HEK293 (cell line): ENCODE results near the gene KDM3B.

Source experiments
- CTCF ChIA-PET: fragments of 350-600 bp; formaldehyde crosslinking; extraction: SDS; loops from one replicate; lab custom pipeline; 2021; ENCODE audit warnings: antibody characterized with exemption; lab: Yijun Ruan, JAX
- POLR2A ChIA-PET: fragments of 300-600 bp; formaldehyde crosslinking; extraction: SDS; loops from one replicate; lab custom pipeline; 2020; ENCODE audit warnings: antibody characterized with exemption, inconsistent platforms; lab: Yijun Ruan, JAX
- H3K27ac ChIP-seq: fragments of 200-500 bp; sonication (Bioruptor generic); 2 replicates; pipeline ENCODE4 v1.5.1; 2014; ENCODE audit warnings: low read depth, low read length, control low read depth, inconsistent platforms; ENCODE audit errors: extremely low read depth
- H3K36me3 ChIP-seq, 2 experiments: fragments of 200-500 bp in 1 of 2; sonication (Bioruptor generic) in 1 of 2; 1 replicate in 1 of 2; 2 replicates in 1 of 2; pipeline ENCODE4 v1.5.1; 2014 to 2017; ENCODE audit warnings: inconsistent platforms in 2 of 2, low read length in 2 of 2; ENCODE audit not compliant: control insufficient read depth in 2 of 2, insufficient read depth in 1 of 2
- H3K4me1 ChIP-seq: fragments of 200-500 bp; sonication (Bioruptor generic); 2 replicates; pipeline ENCODE4 v1.5.1; 2014; ENCODE audit warnings: mild to moderate bottlenecking, low read length, inconsistent platforms; ENCODE audit not compliant: control insufficient read depth, insufficient read depth
- H3K4me3 ChIP-seq: 2 replicates; pipeline ENCODE4 v1.5.1; 2011; ENCODE audit warnings: low read depth, mild to moderate bottlenecking, control low read depth, low read length, moderate library complexity
- H3K9me3 ChIP-seq: fragments of 200-500 bp; sonication (Bioruptor generic); 2 replicates; pipeline ENCODE4 v1.5.1; 2014; ENCODE audit warnings: low read depth, low read length, inconsistent platforms; ENCODE audit not compliant: control insufficient read depth, insufficient read depth
- EGR2 ChIP-seq: fragments of 450-650 bp; formaldehyde crosslinking; IDR thresholded peaks from 2 replicates; pipeline ENCODE4 v1.5.1; 2016; ENCODE audit warnings: low read depth, missing biosample characterization, missing genetic modification characterization
- GLIS2 ChIP-seq: fragments of 450-650 bp; formaldehyde crosslinking; IDR thresholded peaks from 2 replicates; pipeline ENCODE4 v1.5.1; 2016; ENCODE audit warnings: missing biosample characterization, missing genetic modification characterization
- KLF1 ChIP-seq: fragments of 450-650 bp; formaldehyde crosslinking; IDR thresholded peaks from 2 replicates; pipeline ENCODE4 v1.5.1; 2016; ENCODE audit warnings: missing biosample characterization, missing genetic modification characterization
- KLF7 ChIP-seq: fragments of 450-650 bp; formaldehyde crosslinking; IDR thresholded peaks from 2 replicates; pipeline ENCODE4 v1.5.1; 2016; ENCODE audit warnings: missing biosample characterization, missing genetic modification characterization, borderline replicate concordance
- KLF9 ChIP-seq: fragments of 450-650 bp; formaldehyde crosslinking; IDR thresholded peaks from 2 replicates; pipeline ENCODE4 v1.5.1; 2016; ENCODE audit warnings: missing biosample characterization, missing genetic modification characterization, low read depth
- SALL2 ChIP-seq: fragments of 450-650 bp; formaldehyde crosslinking; IDR thresholded peaks from 2 replicates; pipeline ENCODE4 v1.5.0; 2017; ENCODE audit warnings: missing biosample characterization, mild to moderate bottlenecking, missing genetic modification characterization, borderline replicate concordance
- SCRT1 ChIP-seq: fragments of 450-650 bp; formaldehyde crosslinking; IDR thresholded peaks from 2 replicates; pipeline ENCODE4 v1.5.1; 2016; ENCODE audit warnings: missing biosample characterization, missing genetic modification characterization, borderline replicate concordance
- SP7 ChIP-seq: fragments of 450-650 bp; formaldehyde crosslinking; IDR thresholded peaks from 2 replicates; pipeline ENCODE4 v1.5.1; 2016; ENCODE audit warnings: missing biosample characterization, missing genetic modification characterization
- YY1 ChIP-seq: fragments of 450-650 bp; formaldehyde crosslinking; IDR thresholded peaks from 2 replicates; pipeline ENCODE4 v1.5.1; 2018; ENCODE audit warnings: missing biosample characterization, missing genetic modification characterization
- ZNF10 ChIP-seq: fragments of 450-650 bp; formaldehyde crosslinking; IDR thresholded peaks from 2 replicates; pipeline ENCODE4 v1.5.1; 2017; ENCODE audit warnings: missing biosample characterization, missing genetic modification characterization
- ZNF221 ChIP-seq: fragments of 450-650 bp; formaldehyde crosslinking; IDR thresholded peaks from 2 replicates; pipeline ENCODE4 v1.5.1; 2017; ENCODE audit warnings: missing biosample characterization, missing genetic modification characterization, borderline replicate concordance
- ZNF335 ChIP-seq: fragments of 450-650 bp; formaldehyde crosslinking; conservative IDR thresholded peaks from 2 replicates; pipeline ENCODE4 v1.5.1; 2016; ENCODE audit warnings: missing biosample characterization, missing genetic modification characterization
- ZNF37A ChIP-seq: fragments of 450-650 bp; IDR thresholded peaks from 2 replicates; pipeline ENCODE4 v1.5.1; 2018; ENCODE audit warnings: missing biosample characterization, missing genetic modification characterization
- ZNF548 ChIP-seq: fragments of 450-650 bp; formaldehyde crosslinking; IDR thresholded peaks from 2 replicates; pipeline ENCODE4 v1.5.1; 2016; ENCODE audit warnings: missing biosample characterization, missing genetic modification characterization
- ZNF571 ChIP-seq: fragments of 450-650 bp; formaldehyde crosslinking; IDR thresholded peaks from 2 replicates; pipeline ENCODE4 v1.5.0; 2017; ENCODE audit warnings: missing biosample characterization, missing genetic modification characterization
- ZNF623 ChIP-seq: fragments of 450-650 bp; formaldehyde crosslinking; IDR thresholded peaks from 2 replicates; pipeline ENCODE4 v1.5.1; 2016; ENCODE audit warnings: missing biosample characterization, missing genetic modification characterization
- ZNF792 ChIP-seq: fragments of 450-650 bp; formaldehyde crosslinking; IDR thresholded peaks from 2 replicates; pipeline ENCODE4 v1.5.1; 2016; ENCODE audit warnings: missing biosample characterization, missing genetic modification characterization
- ZNF837 ChIP-seq: fragments of 450-650 bp; formaldehyde crosslinking; IDR thresholded peaks from 2 replicates; pipeline ENCODE4 v1.5.1; 2016; ENCODE audit warnings: missing biosample characterization, missing genetic modification characterization
- TF ChIP-seq, protein P1 (sequence below): fragments of 450-650 bp; formaldehyde crosslinking; IDR thresholded peaks from 2 replicates; pipeline ENCODE4 v1.5.1; 2017; ENCODE audit warnings: missing biosample characterization, missing genetic modification characterization
- TF ChIP-seq, protein P2 (sequence below): fragments of 450-650 bp; formaldehyde crosslinking; IDR thresholded peaks from 2 replicates; pipeline ENCODE4 v1.5.1; 2016; ENCODE audit warnings: missing biosample characterization, missing genetic modification characterization
- TF ChIP-seq, protein P3 (sequence below): fragments of 450-650 bp; formaldehyde crosslinking; IDR thresholded peaks from 2 replicates; pipeline ENCODE4 v1.5.1; 2016; ENCODE audit warnings: missing biosample characterization, missing genetic modification characterization
- TF ChIP-seq, protein P4 (sequence below): fragments of 450-650 bp; formaldehyde crosslinking; IDR thresholded peaks from 2 replicates; pipeline ENCODE4 v1.5.1; 2017; ENCODE audit warnings: missing biosample characterization, missing genetic modification characterization
- TF ChIP-seq, protein P5 (sequence below): fragments of 450-650 bp; formaldehyde crosslinking; IDR thresholded peaks from 2 replicates; pipeline ENCODE4 v1.5.1; 2017; ENCODE audit warnings: missing biosample characterization, missing genetic modification characterization
- TF ChIP-seq, protein P6 (sequence below): fragments of 450-650 bp; formaldehyde crosslinking; IDR thresholded peaks from 2 replicates; pipeline ENCODE4 v1.5.1; 2016; ENCODE audit warnings: missing biosample characterization, missing genetic modification characterization, low read depth

KDM3B gene

DNA sequence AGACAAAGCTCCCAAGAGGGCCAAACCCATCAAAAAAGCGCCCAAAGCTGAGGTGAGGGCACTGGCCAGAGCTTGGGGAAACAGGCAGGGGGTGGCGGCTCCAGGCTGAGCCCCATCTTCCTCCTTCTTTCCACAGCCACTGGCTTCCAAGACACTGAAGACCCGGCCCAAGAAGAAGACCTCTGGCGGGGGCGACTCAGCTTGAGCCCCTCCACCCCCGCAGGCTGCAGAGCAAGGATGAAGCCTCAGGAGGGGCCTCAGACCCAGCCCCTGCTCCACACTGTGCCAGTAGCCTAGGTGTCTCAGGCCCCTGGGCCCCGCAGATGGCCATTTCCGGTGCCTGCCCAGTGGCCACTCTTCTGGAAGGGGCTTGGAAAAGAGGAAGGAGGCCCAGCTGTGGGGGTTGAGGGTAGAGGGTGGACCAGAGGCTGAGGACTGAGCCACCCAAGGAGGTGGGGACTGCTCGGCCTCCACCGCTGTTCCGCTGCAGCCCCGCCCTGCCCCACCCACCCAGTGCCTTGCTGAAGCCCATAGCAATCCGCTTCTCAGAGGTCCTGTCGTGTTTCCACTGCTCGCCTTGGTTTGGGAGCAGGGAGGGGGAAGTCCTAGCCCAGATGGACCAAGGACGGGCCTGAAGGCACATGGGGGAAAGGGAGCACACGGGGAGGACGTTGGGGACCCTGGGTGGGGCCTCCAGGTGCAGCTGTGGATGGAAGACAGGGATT is 93.2 kb downstream of the KDM3B start:
- ChIA-PET CTCF (interaction anchor here (0.8 to 0.9 kb wide), 2 partner anchors 57 to 93 kb away, joined by 3 read pairs; partner anchors contain the start of gene KDM3B), POLR2A (interaction anchor here (1.3 kb wide), 1 partner anchor 19 kb away, joined by 4 read pairs; the partner anchor contains the start of gene EGR1)
- Histone ChIP-seq H3K27ac (no peak overlapping the region), H3K4me1 (0 out of 2 replicates have a peak, but pooled peaks cover 2% of the 10 kb centered on the region), H3K4me3 (no peak overlapping the region), H3K9me3 (no peaks in the 10 kb centered on the region), H3K36me3 (peaks cover 0 to 30% of the 10 kb centered on the region in 2 experiments; a peak in 2 of 3 replicates)
- TF ChIP-seq KLF9 (tag by site-specific recombination) (0 out of 2 replicates have a peak, but pooled peaks have one; percentile 36), EGR2 (tag by site-specific recombination) (0 out of 2 replicates have a peak, but pooled peaks have one; percentile 14), ZNF623 (tag by site-specific recombination) (no peak), ZNF792 (tag by site-specific recombination) (no peak), SALL2 (tag by site-specific recombination) (no peak), YY1 (tag by site-specific recombination) (no peak), ZNF37A (tag by site-specific recombination) (no peak), ZNF10 (tag by site-specific recombination) (no peak), KLF7 (tag by site-specific recombination) (0 out of 2 replicates have a peak, but pooled peaks have one; percentile 34), SCRT1 (tag by site-specific recombination) (no peak), ZNF548 (no peak), ZNF221 (tag by site-specific recombination) (no peak), KLF1 (tag by site-specific recombination) (peak; percentile 93), SP7 (tag by site-specific recombination) (no peak), GLIS2 (no peak), ZNF335 (tag by site-specific recombination) (no peak), ZNF571 (tag by site-specific recombination) (no peak), ZNF837 (tag by site-specific recombination) (no peak)
- TF ChIP-seq, protein P1, sequence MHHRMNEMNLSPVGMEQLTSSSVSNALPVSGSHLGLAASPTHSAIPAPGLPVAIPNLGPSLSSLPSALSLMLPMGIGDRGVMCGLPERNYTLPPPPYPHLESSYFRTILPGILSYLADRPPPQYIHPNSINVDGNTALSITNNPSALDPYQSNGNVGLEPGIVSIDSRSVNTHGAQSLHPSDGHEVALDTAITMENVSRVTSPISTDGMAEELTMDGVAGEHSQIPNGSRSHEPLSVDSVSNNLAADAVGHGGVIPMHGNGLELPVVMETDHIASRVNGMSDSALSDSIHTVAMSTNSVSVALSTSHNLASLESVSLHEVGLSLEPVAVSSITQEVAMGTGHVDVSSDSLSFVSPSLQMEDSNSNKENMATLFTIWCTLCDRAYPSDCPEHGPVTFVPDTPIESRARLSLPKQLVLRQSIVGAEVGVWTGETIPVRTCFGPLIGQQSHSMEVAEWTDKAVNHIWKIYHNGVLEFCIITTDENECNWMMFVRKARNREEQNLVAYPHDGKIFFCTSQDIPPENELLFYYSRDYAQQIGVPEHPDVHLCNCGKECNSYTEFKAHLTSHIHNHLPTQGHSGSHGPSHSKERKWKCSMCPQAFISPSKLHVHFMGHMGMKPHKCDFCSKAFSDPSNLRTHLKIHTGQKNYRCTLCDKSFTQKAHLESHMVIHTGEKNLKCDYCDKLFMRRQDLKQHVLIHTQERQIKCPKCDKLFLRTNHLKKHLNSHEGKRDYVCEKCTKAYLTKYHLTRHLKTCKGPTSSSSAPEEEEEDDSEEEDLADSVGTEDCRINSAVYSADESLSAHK (tag by site-specific recombination), result no peak
- TF ChIP-seq, protein P2, sequence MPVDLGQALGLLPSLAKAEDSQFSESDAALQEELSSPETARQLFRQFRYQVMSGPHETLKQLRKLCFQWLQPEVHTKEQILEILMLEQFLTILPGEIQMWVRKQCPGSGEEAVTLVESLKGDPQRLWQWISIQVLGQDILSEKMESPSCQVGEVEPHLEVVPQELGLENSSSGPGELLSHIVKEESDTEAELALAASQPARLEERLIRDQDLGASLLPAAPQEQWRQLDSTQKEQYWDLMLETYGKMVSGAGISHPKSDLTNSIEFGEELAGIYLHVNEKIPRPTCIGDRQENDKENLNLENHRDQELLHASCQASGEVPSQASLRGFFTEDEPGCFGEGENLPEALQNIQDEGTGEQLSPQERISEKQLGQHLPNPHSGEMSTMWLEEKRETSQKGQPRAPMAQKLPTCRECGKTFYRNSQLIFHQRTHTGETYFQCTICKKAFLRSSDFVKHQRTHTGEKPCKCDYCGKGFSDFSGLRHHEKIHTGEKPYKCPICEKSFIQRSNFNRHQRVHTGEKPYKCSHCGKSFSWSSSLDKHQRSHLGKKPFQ (tag by site-specific recombination), result no peak
- TF ChIP-seq, protein P3, sequence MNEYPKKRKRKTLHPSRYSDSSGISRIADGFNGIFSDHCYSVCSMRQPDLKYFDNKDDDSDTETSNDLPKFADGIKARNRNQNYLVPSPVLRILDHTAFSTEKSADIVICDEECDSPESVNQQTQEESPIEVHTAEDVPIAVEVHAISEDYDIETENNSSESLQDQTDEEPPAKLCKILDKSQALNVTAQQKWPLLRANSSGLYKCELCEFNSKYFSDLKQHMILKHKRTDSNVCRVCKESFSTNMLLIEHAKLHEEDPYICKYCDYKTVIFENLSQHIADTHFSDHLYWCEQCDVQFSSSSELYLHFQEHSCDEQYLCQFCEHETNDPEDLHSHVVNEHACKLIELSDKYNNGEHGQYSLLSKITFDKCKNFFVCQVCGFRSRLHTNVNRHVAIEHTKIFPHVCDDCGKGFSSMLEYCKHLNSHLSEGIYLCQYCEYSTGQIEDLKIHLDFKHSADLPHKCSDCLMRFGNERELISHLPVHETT (tag by site-specific recombination), result no peak
- TF ChIP-seq, protein P4, sequence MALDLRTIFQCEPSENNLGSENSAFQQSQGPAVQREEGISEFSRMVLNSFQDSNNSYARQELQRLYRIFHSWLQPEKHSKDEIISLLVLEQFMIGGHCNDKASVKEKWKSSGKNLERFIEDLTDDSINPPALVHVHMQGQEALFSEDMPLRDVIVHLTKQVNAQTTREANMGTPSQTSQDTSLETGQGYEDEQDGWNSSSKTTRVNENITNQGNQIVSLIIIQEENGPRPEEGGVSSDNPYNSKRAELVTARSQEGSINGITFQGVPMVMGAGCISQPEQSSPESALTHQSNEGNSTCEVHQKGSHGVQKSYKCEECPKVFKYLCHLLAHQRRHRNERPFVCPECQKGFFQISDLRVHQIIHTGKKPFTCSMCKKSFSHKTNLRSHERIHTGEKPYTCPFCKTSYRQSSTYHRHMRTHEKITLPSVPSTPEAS (tag by site-specific recombination), result no peak
- TF ChIP-seq, protein P5, sequence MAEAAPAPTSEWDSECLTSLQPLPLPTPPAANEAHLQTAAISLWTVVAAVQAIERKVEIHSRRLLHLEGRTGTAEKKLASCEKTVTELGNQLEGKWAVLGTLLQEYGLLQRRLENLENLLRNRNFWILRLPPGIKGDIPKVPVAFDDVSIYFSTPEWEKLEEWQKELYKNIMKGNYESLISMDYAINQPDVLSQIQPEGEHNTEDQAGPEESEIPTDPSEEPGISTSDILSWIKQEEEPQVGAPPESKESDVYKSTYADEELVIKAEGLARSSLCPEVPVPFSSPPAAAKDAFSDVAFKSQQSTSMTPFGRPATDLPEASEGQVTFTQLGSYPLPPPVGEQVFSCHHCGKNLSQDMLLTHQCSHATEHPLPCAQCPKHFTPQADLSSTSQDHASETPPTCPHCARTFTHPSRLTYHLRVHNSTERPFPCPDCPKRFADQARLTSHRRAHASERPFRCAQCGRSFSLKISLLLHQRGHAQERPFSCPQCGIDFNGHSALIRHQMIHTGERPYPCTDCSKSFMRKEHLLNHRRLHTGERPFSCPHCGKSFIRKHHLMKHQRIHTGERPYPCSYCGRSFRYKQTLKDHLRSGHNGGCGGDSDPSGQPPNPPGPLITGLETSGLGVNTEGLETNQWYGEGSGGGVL (tag by site-specific recombination), result no peak
- TF ChIP-seq, protein P6, sequence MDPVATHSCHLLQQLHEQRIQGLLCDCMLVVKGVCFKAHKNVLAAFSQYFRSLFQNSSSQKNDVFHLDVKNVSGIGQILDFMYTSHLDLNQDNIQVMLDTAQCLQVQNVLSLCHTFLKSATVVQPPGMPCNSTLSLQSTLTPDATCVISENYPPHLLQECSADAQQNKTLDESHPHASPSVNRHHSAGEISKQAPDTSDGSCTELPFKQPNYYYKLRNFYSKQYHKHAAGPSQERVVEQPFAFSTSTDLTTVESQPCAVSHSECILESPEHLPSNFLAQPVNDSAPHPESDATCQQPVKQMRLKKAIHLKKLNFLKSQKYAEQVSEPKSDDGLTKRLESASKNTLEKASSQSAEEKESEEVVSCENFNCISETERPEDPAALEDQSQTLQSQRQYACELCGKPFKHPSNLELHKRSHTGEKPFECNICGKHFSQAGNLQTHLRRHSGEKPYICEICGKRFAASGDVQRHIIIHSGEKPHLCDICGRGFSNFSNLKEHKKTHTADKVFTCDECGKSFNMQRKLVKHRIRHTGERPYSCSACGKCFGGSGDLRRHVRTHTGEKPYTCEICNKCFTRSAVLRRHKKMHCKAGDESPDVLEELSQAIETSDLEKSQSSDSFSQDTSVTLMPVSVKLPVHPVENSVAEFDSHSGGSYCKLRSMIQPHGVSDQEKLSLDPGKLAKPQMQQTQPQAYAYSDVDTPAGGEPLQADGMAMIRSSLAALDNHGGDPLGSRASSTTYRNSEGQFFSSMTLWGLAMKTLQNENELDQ (tag by site-specific recombination), result no peak
